ENCODE results near the gene NHERF1. TPM values are rescaled to one million over a fixed set of nuclear protein-coding genes. Genes with fewer than 3 reads are reported as not detected.
A peak's percentile ranks its signal among the peaks of the same experiment; 100 is the strongest.

The NHERF1 gene
- total RNA-seq, 1 experiment from 2014 or later: 41.8 TPM

DNA sequence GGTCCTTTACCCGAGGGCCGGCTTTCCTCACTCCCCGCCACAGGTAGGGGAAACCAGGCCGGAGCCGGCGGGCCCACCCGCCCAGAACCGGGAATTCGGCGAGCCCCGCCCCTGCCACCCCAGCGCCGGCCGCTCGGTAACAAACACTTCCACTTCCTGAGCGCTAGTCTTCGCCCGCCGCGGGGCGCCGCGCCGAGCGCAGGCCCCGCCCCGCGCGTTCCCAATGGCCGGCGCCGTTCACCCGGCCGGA is 224 bp upstream of the NHERF1 start:
- no peak for DNase-seq (ENCODE audit: low read depth)

DNA sequence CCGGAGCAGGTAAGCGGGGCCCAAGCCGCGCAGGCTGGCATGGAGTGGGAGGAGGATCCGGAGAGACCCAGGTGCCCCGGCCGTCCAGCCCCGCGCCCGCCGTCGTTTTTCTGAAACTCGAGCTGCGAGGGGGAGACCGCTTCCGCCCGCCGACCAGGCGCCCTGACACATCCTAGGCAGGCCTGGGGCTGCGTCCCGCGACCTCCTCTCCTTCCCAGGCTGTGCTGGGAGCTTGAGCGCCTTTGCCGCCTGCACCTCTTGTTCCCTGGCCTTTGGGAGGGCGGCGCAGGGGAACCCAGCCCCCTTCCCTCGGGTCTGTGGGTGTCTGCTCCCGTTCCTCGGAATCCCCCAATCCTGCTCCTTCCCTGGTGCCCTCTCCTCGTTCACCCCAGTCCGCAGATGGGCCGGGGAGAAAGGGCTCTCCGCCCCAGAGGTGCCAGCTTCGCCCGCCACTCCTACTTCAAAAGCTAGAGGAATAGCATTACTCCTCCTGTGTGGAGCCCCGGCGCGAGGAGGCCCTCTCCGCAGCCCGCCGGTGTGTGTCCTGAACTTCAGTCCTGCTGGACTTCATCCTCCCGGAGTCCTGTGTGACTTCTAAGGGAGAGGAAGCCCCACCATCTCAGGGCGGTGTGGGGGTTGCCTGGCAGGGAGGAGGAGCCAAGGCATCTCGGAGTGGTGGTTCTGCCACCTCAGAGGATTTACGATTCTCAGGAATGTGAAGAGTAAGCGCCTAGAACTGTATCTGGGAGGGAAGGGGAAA is 1.0 kb downstream of the NHERF1 start:
- DNase-seq (ENCODE audit: low read depth): no peak

DNA sequence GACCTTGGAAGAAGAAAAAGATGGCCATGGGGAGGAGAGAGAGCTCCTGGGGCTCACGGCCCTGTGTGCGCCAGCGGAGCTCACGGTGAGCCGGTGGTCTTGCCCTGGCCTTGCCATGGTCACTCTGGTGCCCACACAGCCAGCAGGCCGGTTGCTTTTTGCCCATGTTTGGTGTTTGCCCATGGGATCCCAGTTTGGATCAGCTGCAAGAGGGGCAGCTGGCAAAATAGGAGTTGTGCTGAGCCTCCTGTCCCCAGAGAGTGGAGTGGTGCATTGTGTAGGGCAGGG is 1.6 kb downstream of the NHERF1 start:
- DNase-seq (ENCODE audit: low read depth): no peak

DNA sequence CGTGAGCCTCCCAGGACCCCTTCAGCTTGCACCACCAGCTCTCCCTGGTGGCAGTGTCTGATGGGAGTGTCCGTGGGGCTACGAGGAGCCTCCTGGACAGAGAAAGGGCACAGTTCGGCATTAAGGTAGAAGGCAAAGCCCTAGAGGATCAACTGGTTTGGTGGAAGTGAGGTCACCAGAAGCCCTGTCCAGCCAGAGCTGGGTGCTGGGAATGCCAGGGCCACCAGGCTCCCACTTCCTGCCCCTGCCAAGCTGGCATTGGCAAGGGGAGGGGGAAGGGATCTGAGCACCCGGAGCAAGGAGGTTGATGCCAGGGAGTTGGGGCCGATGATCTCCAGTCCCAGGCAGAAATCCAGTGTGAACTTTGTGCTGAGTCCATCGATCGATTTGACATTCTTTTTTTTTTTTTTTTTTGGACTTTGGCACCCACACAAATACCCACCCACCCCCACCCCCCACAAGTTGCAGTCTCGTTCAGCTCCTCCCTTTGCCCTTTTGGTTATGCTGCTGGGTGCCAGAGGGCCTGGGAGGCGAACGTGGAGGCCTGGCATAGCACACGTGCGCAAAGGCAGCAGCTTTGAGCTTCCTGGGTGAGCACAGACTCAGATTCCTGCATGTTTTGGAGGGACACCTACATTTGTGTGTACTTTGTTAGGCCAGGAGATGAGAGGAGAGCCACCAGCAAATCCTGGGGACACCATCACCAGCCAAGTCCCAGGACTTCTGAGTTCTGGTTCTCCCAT is 2.1 kb downstream of the NHERF1 start:
- no peak for DNase-seq (ENCODE audit: low read depth)

DNA sequence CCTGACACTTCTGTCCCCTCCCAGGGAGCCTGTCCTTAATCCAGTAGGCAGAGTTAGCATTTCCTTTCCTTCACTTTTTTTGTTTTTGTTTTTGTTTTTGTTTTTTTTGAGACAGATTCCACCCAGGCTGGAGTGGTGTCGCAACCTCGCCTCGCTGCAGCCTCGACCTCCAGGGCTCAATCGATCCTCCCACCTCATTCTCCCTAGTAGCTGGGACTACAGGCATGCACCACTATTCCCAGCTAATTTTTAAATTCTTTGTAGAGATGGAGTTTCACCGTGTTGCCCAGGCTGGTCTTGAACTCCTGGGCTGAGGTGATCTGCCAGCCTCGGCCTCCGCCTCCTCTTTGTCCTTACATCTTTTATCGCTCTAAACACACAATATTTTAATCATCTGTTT is 4.0 kb downstream of the NHERF1 start:
- no peak for DNase-seq (ENCODE audit: low read depth)

DNA sequence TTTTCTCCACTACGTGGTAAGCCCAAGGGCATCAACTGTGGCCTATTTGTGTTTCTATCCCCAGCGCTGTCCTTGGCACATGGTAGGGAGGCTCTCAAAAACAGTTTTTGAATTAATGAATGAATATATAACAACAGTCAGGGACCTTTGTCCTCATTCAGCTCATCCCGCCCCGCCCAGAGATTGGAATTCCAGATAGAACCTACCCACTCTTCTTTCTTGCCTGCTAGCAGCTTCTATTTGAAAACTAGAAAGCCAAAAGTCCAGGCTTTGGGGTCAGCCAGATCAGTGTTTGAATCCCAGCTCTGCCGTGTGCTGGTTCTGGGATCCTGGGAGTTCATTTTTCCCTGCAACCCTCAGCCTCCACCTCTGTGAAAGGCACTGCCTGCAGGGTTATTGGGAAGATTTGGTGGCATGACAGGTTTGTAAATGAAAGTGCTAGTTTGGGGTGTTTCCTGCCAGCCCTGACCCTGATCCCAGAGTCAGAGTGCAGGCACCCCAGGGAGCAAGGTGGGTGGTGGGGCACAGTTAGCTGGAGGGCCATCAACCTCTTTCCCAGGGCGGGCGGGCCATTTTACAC is 4.5 kb downstream of the NHERF1 start:
- DNase-seq (ENCODE audit: low read depth): no peak

DNA sequence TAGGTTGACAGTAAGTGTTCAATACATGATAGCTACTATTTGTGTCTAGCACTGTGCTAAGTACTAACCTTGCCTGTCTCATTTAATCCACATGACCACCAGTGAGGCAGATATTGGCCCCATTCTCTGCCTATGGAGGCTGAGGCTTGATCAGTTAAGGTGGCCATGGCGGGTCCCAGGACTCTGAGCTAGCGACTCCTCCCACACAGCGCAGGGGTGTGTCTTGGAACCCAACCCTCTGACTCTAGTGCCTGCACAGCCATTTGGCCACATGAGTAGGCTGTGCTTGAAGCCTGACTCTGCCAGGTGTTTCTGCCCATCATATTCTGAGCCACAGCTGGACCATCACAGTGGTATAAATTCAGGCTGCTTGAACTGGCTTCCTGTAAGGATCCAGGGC is 6.4 kb downstream of the NHERF1 start:
- DNase-seq (ENCODE audit: low read depth): no peak

DNA sequence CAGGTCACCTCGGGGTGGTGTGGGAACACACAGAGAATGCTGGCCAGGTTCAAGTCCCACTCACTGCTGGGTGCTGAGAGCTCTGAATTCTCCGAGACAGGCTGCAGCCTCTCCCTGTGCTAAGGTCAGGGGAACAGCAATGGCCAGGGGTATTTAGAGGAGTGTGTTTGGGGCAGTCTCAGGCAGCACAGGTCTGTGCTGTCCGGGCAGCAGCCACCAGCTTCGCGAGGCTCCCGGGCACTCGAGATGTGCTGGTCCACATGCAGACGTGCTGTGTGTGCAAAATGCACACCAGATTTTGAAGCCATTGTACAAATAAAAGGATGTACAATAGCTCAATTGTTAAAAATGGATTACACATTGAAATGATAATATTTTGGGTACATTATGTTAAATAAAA is 7.1 kb downstream of the NHERF1 start:
- no peak for DNase-seq (ENCODE audit: low read depth)

DNA sequence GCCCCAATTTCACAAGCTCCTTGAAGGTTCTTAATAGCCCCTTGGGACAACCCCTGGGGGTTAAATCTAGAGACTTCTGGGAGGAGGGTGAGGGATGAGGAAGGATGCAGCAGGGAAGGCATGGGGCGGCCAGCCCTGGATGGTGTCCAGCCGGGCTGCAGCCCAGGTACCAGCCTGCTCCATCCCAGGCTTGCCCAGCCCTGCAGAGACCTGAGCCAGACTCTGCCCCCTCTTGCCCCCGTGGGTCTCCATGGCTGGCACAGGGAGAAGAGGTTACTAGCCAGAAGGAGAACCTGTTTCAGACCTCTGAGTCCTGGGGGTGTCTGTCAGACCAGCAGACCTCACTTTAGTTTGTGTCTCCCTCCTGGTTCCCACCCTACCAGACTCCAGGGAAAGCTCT is 8.5 kb downstream of the NHERF1 start:
- DNase-seq (ENCODE audit: low read depth): no peak

DNA sequence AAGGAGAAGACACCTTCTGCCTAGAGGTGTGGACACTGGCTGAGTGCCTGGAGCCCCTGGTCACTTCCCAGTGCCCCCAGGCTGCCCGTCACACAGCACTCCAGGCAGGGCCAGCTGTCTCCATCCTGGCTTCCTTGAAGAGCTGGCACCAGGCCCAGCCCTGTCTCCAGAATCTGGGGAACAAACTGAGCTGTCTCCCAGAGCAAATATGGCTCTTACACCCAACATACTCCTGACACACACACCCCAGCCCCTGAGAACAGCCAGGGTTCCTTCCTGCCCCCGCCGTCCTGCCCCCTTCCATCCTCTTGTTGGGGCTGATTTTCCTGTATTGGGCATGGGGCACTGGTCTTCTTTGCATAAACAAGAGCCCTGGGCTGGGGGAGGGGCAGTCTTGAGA is 9.1 kb downstream of the NHERF1 start:
- no peak for DNase-seq (ENCODE audit: low read depth)

DNA sequence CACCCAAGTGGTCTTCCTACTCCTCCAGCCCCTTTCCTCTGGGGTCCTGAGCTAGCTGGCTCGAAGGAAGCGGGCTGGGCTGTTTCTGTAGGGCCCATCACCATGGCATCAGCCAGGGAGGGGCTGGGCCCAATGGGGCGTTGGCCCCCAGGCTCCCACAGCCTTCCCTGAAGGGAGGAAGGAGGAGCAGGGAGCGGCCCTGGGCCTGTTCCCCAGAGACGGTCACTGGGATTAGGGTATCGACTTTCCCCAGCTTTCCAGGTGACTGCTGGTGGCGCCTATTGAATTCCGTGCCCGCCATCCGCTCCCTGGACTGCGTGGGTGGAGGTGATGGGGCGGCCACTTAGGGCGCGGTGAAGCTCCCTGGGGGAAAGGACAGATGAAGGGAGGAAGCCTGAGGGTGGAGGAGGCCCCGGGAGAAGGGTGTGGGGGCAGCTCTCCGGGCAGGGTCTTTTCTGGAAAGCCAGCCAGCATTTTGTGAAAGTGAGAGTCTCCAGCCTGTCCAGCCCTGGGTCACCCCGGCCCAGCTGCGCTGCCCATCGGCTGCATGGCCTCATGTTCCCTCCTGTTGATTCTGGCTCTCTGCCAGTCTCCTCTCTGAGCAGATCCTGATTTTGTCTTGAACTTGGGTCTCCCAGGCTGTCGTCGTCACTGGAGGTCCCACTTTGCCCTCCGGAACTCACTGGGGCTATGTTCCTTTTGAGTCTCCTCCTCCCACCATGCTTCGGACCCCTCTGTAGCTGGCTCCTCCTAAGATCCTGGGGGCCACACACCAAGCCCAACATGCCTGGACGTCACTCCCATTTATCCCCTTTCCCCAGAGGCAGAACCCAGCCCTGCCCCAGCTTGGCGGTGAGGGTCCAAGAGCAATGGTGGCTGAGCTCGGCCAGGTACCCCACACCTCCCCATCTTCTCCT is 9.8 kb downstream of the NHERF1 start:
- DNase-seq (ENCODE audit: low read depth): no peak

DNA sequence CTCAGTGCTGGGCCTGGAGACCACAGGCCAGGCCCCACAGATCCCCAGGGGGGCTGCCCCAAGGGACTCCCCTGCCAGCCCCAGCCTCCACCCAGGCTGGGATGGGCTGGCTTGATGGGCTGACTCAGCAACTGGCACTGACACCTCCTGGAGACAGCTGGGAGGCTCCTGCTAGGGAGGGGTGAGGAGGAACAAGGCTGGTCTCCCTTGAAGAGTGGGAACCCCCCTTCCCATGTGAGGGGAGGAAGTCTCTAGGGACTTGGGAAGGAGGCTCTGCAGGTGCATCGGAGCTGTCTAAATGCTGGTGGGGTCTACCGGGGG is 10.4 kb downstream of the NHERF1 start:
- DNase-seq (ENCODE audit: low read depth): no peak

DNA sequence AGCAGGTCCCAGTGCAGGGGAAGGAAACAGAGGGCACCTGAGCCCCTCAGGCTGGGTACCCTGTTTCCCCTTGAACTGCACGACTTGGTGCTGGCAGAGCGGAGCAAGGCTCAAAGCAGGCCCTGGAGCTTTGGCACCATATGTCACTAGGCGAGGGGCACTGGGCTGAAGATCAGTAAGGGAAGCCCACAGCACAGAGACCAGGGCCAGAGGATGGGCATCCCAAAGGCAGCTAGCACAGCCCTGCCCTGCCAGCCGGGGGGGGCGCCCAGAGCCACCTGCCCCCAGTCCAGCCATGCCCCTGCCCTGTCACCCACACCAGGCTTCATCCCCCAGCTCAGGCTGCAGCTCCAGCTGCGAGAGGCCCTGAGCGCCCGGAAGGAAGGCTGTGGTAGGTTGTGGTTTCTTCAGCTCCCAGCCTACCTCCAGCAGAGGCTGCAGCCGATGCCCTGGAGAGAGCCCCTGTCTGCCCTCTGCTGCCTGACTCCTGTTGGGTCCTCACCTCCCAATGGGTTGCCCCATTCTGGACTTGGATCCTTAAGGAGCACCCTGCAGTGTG is 10.9 kb downstream of the NHERF1 start:
- DNase-seq (ENCODE audit: low read depth): peak; percentile 63

DNA sequence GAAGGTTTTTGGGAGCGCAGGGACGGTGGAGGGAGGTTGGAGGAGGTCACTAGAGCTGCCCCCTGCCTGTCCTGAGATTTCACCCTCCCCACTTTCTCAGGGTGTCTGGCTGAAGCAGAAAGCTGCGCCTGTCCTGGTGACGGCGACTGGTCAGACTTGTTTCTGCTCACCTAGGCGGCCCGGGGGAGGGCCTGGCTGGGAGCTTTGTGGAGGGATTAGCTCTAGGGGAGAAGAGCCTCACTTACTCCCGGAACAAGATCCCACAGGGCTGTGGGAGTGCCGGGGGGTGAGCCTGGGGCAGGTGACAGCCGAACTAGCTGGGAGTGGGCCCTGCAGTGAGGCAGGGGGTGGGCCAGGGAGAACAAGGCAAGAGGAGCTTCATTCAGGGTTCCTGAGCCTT is 11.5 kb downstream of the NHERF1 start:
- no peak for DNase-seq (ENCODE audit: low read depth)

DNA sequence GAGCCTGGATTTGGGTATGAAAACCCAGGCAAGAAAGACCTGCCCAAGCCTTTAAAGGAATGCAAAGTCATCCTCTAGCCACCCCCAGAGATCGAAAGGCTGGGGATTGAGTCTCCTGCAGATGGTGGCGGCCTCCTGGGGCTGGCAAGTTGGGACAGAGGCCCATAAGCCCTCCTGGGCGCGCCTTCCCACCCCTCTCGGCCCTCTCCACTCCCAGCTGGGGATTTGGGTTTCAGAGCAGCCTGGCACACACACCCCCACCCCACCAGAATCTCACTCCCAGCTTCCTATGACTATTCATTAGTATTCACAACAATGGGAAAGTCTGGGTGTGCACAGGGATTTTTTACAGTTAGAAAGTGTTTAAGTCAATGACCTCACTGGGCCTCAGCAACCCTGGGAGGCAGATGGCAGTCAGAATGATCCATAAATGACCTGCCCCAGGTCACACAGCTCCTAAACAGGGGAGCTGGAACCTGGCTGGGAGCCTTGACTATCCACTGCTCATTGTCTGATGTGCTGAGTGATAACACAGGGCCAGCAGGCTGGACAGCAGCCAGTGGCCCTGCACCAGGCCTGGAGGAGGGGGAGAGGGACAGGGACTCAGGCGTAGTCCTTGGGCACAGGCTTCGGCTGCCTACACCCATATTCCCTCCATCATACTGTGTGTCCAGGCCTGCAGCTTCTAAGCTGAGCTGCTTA is 12.1 kb downstream of the NHERF1 start:
- no peak for DNase-seq (ENCODE audit: low read depth)

DNA sequence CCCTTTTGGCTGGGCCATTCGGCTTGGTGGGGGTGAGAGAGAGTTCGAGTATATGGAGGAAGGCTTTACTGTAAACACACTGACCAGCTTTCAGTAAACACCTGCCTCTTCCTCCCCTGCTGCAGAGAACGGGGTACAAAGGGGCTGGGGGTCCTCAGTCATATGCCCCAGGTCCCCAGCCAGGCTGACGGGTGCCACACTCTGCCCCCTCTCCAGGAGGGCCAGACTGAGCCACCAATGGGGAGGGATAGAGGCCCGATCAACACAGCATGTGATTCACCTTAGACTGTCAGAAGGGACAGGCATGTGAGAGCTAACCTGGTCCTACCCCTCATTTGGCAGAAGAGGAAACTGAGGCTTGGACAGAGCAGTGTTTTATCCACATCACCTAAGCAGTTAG is 13.0 kb downstream of the NHERF1 start:
- DNase-seq (ENCODE audit: low read depth): no peak

DNA sequence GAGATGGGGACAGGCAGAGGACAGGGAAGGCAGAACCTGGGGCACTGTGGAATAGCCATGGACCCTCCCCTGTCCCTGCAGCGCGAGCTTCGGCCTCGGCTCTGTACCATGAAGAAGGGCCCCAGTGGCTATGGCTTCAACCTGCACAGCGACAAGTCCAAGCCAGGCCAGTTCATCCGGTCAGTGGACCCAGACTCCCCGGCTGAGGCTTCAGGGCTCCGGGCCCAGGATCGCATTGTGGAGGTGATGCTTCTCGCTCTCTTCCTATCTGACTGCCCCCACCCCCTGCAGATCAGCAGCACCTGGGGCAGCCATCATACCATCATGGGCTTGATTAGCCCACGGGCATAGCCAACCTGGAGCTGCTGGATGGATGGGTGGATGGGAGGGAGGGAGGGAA is 13.5 kb downstream of the NHERF1 start:
- DNase-seq (ENCODE audit: low read depth): no peak

DNA sequence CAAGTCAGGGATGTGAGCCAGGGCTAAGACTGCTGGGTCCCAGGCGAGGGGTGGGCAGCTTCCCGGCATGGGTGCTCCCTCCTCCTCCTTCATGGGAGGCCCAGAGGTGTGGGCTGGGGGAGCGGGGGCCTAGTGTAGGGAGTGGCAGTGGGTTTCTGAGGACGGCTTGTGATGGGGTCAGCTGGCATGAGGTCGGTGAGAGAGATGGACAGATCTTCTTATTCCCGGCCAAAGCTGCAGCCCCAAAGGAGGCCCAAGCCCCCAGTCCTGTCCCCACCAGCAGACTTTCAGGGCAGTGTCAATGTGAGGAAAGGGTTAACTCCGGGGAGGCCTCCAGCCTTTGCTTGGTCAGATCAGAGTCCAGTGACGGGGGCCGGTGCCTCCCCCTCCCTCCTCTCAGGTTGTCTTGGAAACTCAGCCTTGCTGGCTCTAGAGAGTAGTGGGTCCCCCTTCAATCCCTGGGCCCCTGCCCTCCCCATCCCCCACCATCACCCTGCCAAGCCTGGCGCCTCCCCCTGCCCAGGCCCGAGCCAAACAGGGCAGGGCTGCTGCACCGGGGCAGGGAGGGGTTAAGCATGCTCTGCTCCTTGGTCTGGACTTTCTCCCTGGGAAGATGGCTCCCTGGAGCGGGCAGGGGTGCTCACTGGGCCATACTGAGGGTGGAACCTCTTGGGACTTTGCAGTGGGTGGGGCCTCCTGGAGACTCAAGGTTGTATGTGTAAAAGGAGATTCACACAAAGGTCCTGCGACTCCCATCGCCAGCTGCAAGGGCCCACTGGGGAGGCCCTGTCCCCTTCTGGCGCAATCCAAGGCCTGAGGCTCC is 15.3 kb downstream of the NHERF1 start:
- DNase-seq (ENCODE audit: low read depth): no peak

DNA sequence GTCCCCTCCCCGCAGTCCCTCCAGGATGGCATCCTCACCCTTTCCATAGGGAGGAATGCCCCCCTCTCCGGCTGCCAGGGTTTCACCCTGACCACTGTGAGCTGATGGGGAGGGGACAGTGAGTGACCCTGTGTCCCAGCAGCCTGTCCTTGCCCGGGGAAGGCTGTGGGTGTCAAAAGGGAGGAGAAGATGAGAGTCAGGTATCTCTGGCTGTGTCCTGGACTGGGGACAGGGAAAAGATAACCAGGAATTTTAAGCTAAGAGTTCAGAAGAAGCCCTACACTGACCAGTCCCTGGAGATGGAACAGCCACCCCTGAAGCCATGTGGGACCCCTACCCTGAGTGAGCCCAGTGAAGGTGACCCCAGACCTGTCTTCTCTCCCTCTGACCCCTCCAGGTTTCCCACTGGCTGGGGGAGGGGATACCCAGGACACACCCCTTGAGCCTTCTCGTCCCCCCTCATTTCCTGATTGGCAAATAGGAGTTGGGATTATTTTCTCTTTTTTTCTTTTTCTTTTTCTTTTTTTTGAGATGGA is 16.4 kb downstream of the NHERF1 start:
- no peak for DNase-seq (ENCODE audit: low read depth)

DNA sequence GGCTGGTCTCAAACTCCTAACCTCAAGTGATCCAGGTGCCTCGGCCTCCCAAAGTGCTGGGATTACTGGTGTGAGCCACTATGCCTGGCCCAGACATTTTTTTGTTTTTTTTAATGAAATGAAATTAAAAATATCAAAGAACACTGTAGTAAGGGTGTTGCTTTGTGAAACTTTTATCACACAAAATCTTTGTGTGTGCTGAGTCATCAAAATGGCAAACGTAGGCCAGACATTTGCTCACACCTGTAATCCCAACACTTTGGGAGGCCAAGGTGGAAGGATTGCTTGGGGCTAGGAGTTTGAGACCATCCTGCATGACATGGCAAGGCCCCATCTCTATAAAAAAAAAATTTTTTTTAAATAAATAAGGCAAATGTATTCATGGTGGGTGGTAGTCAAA is 18.0 kb downstream of the NHERF1 start:
- no peak for DNase-seq (ENCODE audit: low read depth)
